Measurements from ENCODE around the gene PADI2.

- no peak for TF ChIP-seq CTCF (IDR thresholded peaks at IDR 0.05; ENCODE audit: low read depth, low read length, poor library complexity, severe bottlenecking)
- TF ChIP-seq EZH2phosphoT487 (IDR thresholded peaks at IDR 0.05; ENCODE audit: borderline replicate concordance, low read length), result no peak
Measured at GRCh38 chr1:17040135-17040534, 79.1 kb downstream of the PADI2 start.
